OCI-LY1 (cell line): ENCODE data around the gene FGF14.

Experiments used
- CTCF ChIP-seq: fragments of 200-600 bp; sonication (generic), shearing (Covaris generic); IDR thresholded peaks from 2 replicates; pipeline ENCODE4 v1.5.1; 2017; ENCODE audit warnings: mild to moderate bottlenecking, antibody characterized with exemption, low read length, moderate library complexity, mixed read lengths
- EZH2 ChIP-seq: fragments of 200-600 bp; sonication (generic), shearing (Covaris generic); IDR thresholded peaks from 2 replicates; pipeline ENCODE4 v1.8.0; 2017; ENCODE audit warnings: borderline replicate concordance, mixed run types, mild to moderate bottlenecking, antibody characterized with exemption, low read length, moderate library complexity, mixed read lengths

GRCh38 chr13:102326381-102327118 is 75.3 kb downstream of the FGF14 start:
- no peak for TF ChIP-seq CTCF
- TF ChIP-seq EZH2, result no peak
